PC-3 (cell line): ENCODE measurements around the gene NPEPL1. TPM values are rescaled to one million over a fixed set of nuclear protein-coding genes. Genes with fewer than 3 reads are reported as not detected.

Experiments
- ATAC-seq: fragments of 200-7000 bp; cut with Tn5 transposase; 2 replicates; pipeline ENCODE4 v1.9.1; 2020; ENCODE audit warnings: mild to moderate bottlenecking, moderate library complexity
- BruUV-seq: library from RNA; stranded (reverse); fragments of 400-500 nt; replicated peaks from 2 replicates; lab custom pipeline; 2021; lab: Mats Ljungman, UMichigan
- CTCF ChIA-PET: fragments of 300-600 bp; sonication (Branson Sonifier 250); formaldehyde crosslinking; loops from one replicate; lab custom pipeline; 2022; ENCODE audit warnings: antibody characterized with exemption; lab: Charles Lee
- POLR2A ChIA-PET: fragments of 300-600 bp; sonication (Branson Sonifier 250); formaldehyde crosslinking; loops from one replicate; lab custom pipeline; 2022; ENCODE audit warnings: antibody characterized with exemption; ENCODE audit not compliant: unreplicated experiment; lab: Charles Lee
- DNase-seq: peaks from one replicate; pipeline ENCODE4 v3.0.0-alpha.2; 2015
- H2AFZ ChIP-seq: fragments of 300-600 bp; sonication (generic); 2 replicates; pipeline ENCODE4 v1.6.0; 2016; ENCODE audit warnings: antibody characterized with exemption, low read length
- H3F3A ChIP-seq: fragments of 300-600 bp; sonication (generic); one replicate; pipeline ENCODE4 v1.6.0; 2017; ENCODE audit warnings: antibody characterized with exemption, low read length, control low read depth, mild to moderate bottlenecking; ENCODE audit not compliant: unreplicated experiment
- H3K27ac ChIP-seq: fragments of 300-600 bp; sonication (generic); 2 replicates; pipeline ENCODE4 v1.5.1; 2016; ENCODE audit warnings: mild to moderate bottlenecking, low read length
- H3K27me3 ChIP-seq: fragments of 300-600 bp; sonication (generic); 2 replicates; pipeline ENCODE4 v1.6.1; 2016; ENCODE audit warnings: low read length, mixed read lengths
- H3K36me3 ChIP-seq: fragments of 300-600 bp; sonication (generic); 2 replicates; pipeline ENCODE4 v1.6.1; 2016; ENCODE audit warnings: low read depth, mixed run types, low read length, mixed read lengths
- H3K4me1 ChIP-seq: fragments of 300-600 bp; sonication (generic); 2 replicates; pipeline ENCODE4 v1.5.1; 2016; ENCODE audit warnings: low read length; ENCODE audit not compliant: insufficient read depth
- H3K4me2 ChIP-seq: fragments of 300-600 bp; sonication (generic); 2 replicates; pipeline ENCODE4 v1.6.0; 2016; ENCODE audit warnings: low read length
- H3K4me3 ChIP-seq: fragments of 300-600 bp; sonication (generic); 2 replicates; pipeline ENCODE4 v1.5.1; 2016; ENCODE audit warnings: mild to moderate bottlenecking, low read length, mixed read lengths
- H3K79me2 ChIP-seq: fragments of 300-600 bp; sonication (generic); 2 replicates; pipeline ENCODE4 v1.6.1; 2017; ENCODE audit warnings: low read length, mixed read lengths
- H3K9ac ChIP-seq: fragments of 300-600 bp; sonication (generic); 2 replicates; pipeline ENCODE4 v1.6.0; 2016; ENCODE audit warnings: mild to moderate bottlenecking, low read length
- H3K9me2 ChIP-seq: fragments of 300-600 bp; sonication (generic); replicated peaks from 2 replicates; pipeline ENCODE4 v1.6.1; 2016; ENCODE audit warnings: mixed run types, low read length, mixed read lengths
- H3K9me3 ChIP-seq: fragments of 300-600 bp; sonication (generic); 2 replicates; pipeline ENCODE4 v1.6.1; 2016; ENCODE audit warnings: low read length, mixed read lengths
- H4K20me1 ChIP-seq: fragments of 300-600 bp; sonication (generic); 2 replicates; pipeline ENCODE4 v1.6.1; 2016; ENCODE audit warnings: low read length, mixed read lengths
- EZH2 ChIP-seq: fragments of 300-600 bp; sonication (generic); IDR thresholded peaks from one replicate; pipeline ENCODE4 v1.6.1; 2017; ENCODE audit warnings: antibody characterized with exemption, mild to moderate bottlenecking, low read length; ENCODE audit not compliant: unreplicated experiment
- EZH2phosphoT487 ChIP-seq: fragments of 300-600 bp; sonication (generic); IDR thresholded peaks from 2 replicates; pipeline ENCODE4 v1.6.1; 2018; ENCODE audit warnings: mild to moderate bottlenecking, antibody characterized with exemption, low read length, borderline replicate concordance
- intact Hi-C: fragments of 100-400 bp; cut with micrococcal nuclease; formaldehyde crosslinking; loops from 2 replicates; pipeline ENCODE4 v1.9.0; 2023
- total RNA-seq: library from RNA; depleted of rRNA; stranded (reverse); fragments of >200 nt; gene quantifications from 2 replicates; pipeline ENCODE4 v1.2.3, GENCODE V29; 2014
- TF ChIP-seq, protein P1 (sequence below): fragments of 300-600 bp; sonication (generic); conservative IDR thresholded peaks from 2 replicates; pipeline ENCODE4 v1.5.1; 2017; ENCODE audit warnings: antibody characterized with exemption, low read depth, mild to moderate bottlenecking, low read length

The NPEPL1 gene
- total RNA-seq, 1 experiment from 2014 or later = 49.7 TPM

DNA sequence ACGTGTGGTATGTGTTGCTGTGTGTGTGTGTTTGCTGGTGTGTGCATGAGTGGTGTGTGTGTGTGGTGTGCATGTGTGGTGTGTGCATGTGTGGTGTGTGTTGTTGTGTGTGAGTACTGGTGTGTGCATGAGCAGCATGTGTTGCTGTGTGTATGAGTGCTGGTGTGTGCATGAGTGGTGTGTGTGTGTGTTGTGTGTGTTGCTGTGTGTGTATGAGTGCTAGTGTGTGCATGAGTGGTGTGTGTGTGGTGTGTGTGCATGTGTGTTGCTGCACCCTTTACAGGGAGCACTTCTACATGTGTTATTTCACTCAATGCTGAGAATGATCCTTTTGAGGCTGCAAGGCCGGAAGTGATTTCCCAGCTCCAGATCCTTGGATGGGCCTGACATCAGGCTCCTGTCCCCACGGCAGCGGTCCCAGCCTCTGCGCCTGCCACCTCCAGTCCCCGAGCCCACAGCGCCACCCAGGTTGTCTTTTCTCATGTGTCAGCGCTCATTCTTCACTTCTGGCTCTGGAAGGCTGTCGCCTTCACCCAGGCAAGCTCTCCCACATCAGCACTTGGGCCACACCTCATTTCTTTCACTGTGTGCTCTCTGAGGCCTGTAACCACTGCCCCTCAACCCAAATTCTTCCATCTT lies 2.6 kb downstream of the NPEPL1 start:
- ATAC-seq = no peak
- POLR2A ChIA-PET = no interaction called here
- peaks cover 17% of the 10 kb centered on the region for H3K79me2 ChIP-seq
- no peak overlapping the region for H3K4me3 ChIP-seq
- H2AFZ ChIP-seq = no peak overlapping the region
- intact Hi-C loops = no loop called here
- BruUV-seq = TSS peak; percentile 25
- peak overlapping the region; percentile 98 for H3K4me2 ChIP-seq
- no peak overlapping the region for H3K9ac ChIP-seq
- no peaks in the 10 kb centered on the region for H3K9me2 ChIP-seq
- CTCF ChIA-PET = no interaction called here
- H3K9me3 ChIP-seq = no peaks in the 10 kb centered on the region
- TF ChIP-seq EZH2 (no peak), EZH2phosphoT487 (no peak)
- TF ChIP-seq, protein P1, sequence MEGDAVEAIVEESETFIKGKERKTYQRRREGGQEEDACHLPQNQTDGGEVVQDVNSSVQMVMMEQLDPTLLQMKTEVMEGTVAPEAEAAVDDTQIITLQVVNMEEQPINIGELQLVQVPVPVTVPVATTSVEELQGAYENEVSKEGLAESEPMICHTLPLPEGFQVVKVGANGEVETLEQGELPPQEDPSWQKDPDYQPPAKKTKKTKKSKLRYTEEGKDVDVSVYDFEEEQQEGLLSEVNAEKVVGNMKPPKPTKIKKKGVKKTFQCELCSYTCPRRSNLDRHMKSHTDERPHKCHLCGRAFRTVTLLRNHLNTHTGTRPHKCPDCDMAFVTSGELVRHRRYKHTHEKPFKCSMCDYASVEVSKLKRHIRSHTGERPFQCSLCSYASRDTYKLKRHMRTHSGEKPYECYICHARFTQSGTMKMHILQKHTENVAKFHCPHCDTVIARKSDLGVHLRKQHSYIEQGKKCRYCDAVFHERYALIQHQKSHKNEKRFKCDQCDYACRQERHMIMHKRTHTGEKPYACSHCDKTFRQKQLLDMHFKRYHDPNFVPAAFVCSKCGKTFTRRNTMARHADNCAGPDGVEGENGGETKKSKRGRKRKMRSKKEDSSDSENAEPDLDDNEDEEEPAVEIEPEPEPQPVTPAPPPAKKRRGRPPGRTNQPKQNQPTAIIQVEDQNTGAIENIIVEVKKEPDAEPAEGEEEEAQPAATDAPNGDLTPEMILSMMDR = no peak
- H3K27ac ChIP-seq = no peak overlapping the region
- H3K4me1 ChIP-seq = peaks cover 17% of the 10 kb centered on the region
- H4K20me1 ChIP-seq = no peaks in the 10 kb centered on the region
- no peak for DNase-seq
- peaks cover 10% of the 10 kb centered on the region for H3F3A ChIP-seq
- H3K27me3 ChIP-seq = no peaks in the 10 kb centered on the region
- peaks cover 11% of the 10 kb centered on the region; the same call in 1 of the 2 replicates for H3K36me3 ChIP-seq

DNA sequence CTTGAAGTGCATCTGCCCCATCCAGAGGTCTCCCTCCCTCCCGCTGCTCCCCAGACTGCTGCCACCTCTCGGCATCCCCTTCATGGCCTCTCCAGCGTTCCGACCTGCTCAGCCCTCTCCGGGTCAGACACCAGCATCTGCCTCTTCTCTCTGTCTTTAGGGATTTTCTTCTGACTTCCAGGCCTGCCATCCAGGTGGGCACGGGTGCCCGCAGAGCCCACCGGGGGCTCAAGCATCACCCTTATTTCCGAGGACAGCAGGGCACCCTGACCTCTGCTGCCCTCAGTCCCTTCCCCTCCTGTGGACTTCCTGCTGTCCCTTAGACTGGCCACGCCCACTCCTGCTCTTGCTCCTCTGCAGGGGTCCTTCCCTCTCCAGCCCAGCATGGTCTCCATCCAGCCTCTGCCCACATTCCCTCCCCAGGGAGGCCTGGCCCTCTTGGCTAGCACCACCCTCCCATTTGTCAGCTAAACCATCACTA lies 3.3 kb downstream of the NPEPL1 start:
- Histone ChIP-seq H3K36me3 (peaks cover 11% of the 10 kb centered on the region; the same call in 1 of the 2 replicates), H3K9me3 (no peaks in the 10 kb centered on the region), H3K4me3 (no peak overlapping the region), H4K20me1 (no peaks in the 10 kb centered on the region), H3K79me2 (peaks cover 17% of the 10 kb centered on the region), H3K4me1 (peaks cover 17% of the 10 kb centered on the region), H3F3A (peaks cover 9% of the 10 kb centered on the region), H2AFZ (no peak overlapping the region), H3K9ac (no peak overlapping the region), H3K27ac (no peak overlapping the region), H3K4me2 (no peak overlapping the region), H3K9me2 (no peaks in the 10 kb centered on the region), H3K27me3 (no peaks in the 10 kb centered on the region)
- BruUV-seq = no TSS peak
- CTCF ChIA-PET = no interaction called here
- no peak for ATAC-seq
- TF ChIP-seq EZH2phosphoT487 (no peak), EZH2 (no peak)
- TF ChIP-seq, protein P1 = no peak
- POLR2A ChIA-PET = no interaction called here
- no peak for DNase-seq
- intact Hi-C loops = no loop called here

DNA sequence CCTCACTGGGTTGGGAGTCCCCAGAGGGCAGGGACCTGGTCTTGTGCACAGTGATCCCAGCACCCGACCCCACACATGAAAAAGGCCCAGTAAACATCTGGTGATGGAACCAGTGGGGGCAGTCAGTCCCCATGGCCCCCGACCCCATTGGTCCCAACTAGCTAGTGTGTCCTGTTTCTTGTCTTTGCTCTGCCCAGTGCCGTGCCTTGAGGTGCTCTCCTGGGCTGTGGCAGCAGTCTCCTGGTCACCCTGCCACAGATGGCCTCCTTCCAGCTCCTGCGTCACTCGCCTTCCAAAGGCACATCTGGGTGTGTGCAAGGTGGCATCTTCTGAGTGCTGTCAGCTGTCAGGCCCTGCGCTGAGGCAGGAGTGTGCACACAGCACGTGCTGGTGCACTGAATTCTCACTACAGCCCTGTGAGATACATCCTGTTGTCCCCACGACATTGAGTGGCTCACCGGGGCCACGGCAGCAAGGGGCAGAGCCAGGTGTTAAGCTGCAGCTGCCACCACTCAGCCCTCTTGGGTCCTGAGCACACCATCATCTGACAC lies 3.9 kb downstream of the NPEPL1 start:
- DNase-seq = no peak
- Histone ChIP-seq H3K9me2 (no peaks in the 10 kb centered on the region), H3K9me3 (no peaks in the 10 kb centered on the region), H3K4me2 (no peak overlapping the region), H3K9ac (no peak overlapping the region), H2AFZ (no peak overlapping the region), H3K27ac (no peak overlapping the region), H4K20me1 (no peaks in the 10 kb centered on the region), H3K4me1 (peaks cover 17% of the 10 kb centered on the region), H3K4me3 (no peak overlapping the region), H3F3A (peaks cover 3% of the 10 kb centered on the region), H3K27me3 (no peaks in the 10 kb centered on the region), H3K36me3 (peaks cover 11% of the 10 kb centered on the region; the same call in 1 of the 2 replicates), H3K79me2 (peaks cover 17% of the 10 kb centered on the region)
- BruUV-seq = no TSS peak
- intact Hi-C loops = no loop called here
- CTCF ChIA-PET = no interaction called here
- no peak for ATAC-seq
- TF ChIP-seq EZH2 = no peak
- TF ChIP-seq, protein P1 = no peak
- no peak for TF ChIP-seq EZH2phosphoT487
- POLR2A ChIA-PET = no interaction called here
